Colonic mucosa (tissue), 4 donors: ENCODE results near the gene HHIP. TPM values are rescaled to one million over a fixed set of nuclear protein-coding genes. Genes with fewer than 3 reads are reported as not detected.

Source experiments
- DNase-seq: peaks from one replicate; pipeline ENCODE4 v3.0.0-alpha.2; 2020
- H3K27ac ChIP-seq: fragments of 200-600 bp; one replicate; pipeline ENCODE4 v1.8.0; 2021
- H3K27me3 ChIP-seq: fragments of 200-600 bp; one replicate; pipeline ENCODE4 v1.8.0; 2021
- H3K36me3 ChIP-seq: fragments of 200-600 bp; one replicate; pipeline ENCODE4 v1.8.0; 2021
- H3K4me1 ChIP-seq: fragments of 200-600 bp; one replicate; pipeline ENCODE4 v1.8.0; 2021; ENCODE audit warnings: mild to moderate bottlenecking
- H3K4me3 ChIP-seq: fragments of 200-600 bp; one replicate; pipeline ENCODE4 v1.8.0; 2021
- H3K9ac ChIP-seq, 2 donors: one replicate each; pipeline ENCODE4 v1.7.0; 2013; ENCODE audit warnings: control low read depth in 2 of 2, low read depth in 2 of 2, low read length in 2 of 2
- H3K9me3 ChIP-seq: fragments of 200-600 bp; one replicate; pipeline ENCODE4 v1.8.0; 2021
- CTCF ChIP-seq: fragments of 200-600 bp; IDR thresholded peaks from one replicate; pipeline ENCODE4 v1.8.0; 2022; ENCODE audit warnings: antibody characterized with exemption, mild to moderate bottlenecking
- intact Hi-C: fragments of 100-400 bp; cut with DNase I; formaldehyde crosslinking; loops from one replicate; pipeline ENCODE4 v1.14.1; 2022
- total RNA-seq, 2 donors: library from RNA; stranded (reverse); fragmentation: NEBNext Ultra II Directional in 1 of 2; extraction: Animal tissue kit (Norgen Biotek cat#: 25700) in 1 of 2; gene quantifications; one replicate each; pipeline ENCODE4 v1.2.1, GENCODE V29; 2021
- donor health status: healthy.
- donor health status: DM: no; HTN: no; CAD: no.
- donor health status: DM: no; HTN: no; CAD: no.

HHIP gene
- total RNA-seq, 2 donors from 2014 or later = 4.2 to 5.9 TPM

- Histone ChIP-seq H3K4me1 (no peaks in the 10 kb centered on the region), H3K4me3 (no peak overlapping the region), H3K36me3 (no peaks in the 10 kb centered on the region), H3K9me3 (no peaks in the 10 kb centered on the region), H3K27ac (no peak overlapping the region), H3K9ac (no peak overlapping the region), H3K27me3 (no peaks in the 10 kb centered on the region)
- DNase-seq = no peak
- no peak for TF ChIP-seq CTCF
- intact Hi-C loops = no loop called here
Measured at GRCh38 chr4:144666539-144667175, 20.7 kb downstream of the HHIP start.

- Histone ChIP-seq H3K27ac (no peak overlapping the region), H3K36me3 (no peaks in the 10 kb centered on the region), H3K9me3 (no peaks in the 10 kb centered on the region), H3K9ac (no peak overlapping the region), H3K4me1 (no peaks in the 10 kb centered on the region), H3K27me3 (no peaks in the 10 kb centered on the region), H3K4me3 (no peak overlapping the region)
- no peak for DNase-seq
- intact Hi-C loops = no loop called here
- no peak for TF ChIP-seq CTCF
Measured at GRCh38 chr4:144667500-144667899, 21.5 kb downstream of the HHIP start.

DNA sequence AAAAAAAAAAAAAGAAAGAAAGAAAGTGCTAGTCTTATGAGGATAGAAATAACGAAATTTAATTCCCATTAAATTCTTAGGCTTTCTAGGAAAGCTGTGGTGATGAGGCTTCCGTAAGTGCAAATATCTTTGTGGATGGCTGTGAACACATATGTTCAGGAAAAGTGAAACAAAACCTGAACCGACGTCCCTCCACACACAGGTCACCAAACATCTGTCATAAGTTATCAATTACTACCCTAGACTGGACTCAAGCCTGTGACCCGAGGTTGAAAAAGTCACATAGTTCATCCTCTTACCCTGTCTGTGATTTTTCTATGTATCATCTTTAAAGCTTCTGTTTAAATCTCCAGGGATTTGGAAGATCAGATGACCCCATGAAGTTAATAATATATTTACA is 24.8 kb downstream of the HHIP start:
- Histone ChIP-seq H3K4me3 (no peak overlapping the region), H3K9ac (no peak overlapping the region), H3K36me3 (no peaks in the 10 kb centered on the region), H3K27ac (no peak overlapping the region), H3K4me1 (no peaks in the 10 kb centered on the region), H3K9me3 (no peaks in the 10 kb centered on the region), H3K27me3 (no peaks in the 10 kb centered on the region)
- no peak for DNase-seq
- intact Hi-C loops = no loop called here
- no peak for TF ChIP-seq CTCF

DNA sequence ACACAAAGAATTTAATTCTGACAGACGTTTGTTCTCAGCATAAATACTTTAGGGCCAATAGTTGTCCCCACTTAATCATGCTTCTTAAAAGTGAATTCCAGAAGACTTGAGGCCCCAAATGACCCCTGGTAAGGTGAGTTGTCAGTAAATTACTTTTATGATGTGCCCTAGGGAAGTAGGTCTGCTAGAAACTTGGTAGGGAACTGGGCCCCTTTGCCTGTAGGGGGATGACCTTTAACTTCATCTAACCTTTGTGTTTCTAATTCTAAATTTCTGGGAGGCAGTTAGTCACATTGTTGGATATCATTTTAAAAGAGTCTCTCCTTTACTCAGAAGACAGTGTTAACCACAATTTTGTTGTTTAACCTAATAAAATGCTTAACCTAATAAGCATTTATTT is 28.8 kb downstream of the HHIP start:
- no peak overlapping the region for H3K27ac ChIP-seq
- H3K9me3 ChIP-seq = no peaks in the 10 kb centered on the region
- no peak overlapping the region for H3K4me3 ChIP-seq
- H3K9ac ChIP-seq = no peak overlapping the region
- no peak for DNase-seq
- intact Hi-C loops = no loop called here
- no peaks in the 10 kb centered on the region for H3K4me1 ChIP-seq
- H3K36me3 ChIP-seq = no peaks in the 10 kb centered on the region
- TF ChIP-seq CTCF = no peak
- H3K27me3 ChIP-seq = no peaks in the 10 kb centered on the region

DNA sequence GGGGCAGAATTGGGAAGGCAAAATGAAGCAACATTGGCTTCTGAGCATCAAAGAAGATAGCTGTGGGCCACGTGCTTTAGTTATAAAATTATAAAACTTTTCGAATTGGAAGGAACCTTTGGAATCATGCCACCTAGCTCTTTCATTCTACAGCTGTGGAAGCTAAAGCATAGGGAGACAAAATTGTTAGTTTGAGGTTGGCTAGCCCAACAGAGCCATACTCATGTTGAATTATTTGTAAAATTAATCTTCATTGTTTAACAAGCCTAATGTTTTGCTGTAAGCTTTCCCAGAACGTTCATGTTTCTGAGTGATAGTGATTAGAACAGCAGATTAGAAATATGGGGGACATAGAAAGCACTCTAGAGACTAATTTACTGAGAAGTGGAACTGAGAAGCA is 35.9 kb downstream of the HHIP start:
- no peaks in the 10 kb centered on the region for H3K4me1 ChIP-seq
- H3K27ac ChIP-seq = no peak overlapping the region
- H3K9ac ChIP-seq = no peak overlapping the region
- no peaks in the 10 kb centered on the region for H3K27me3 ChIP-seq
- H3K4me3 ChIP-seq = no peak overlapping the region
- intact Hi-C loops = no loop called here
- no peak for DNase-seq
- no peaks in the 10 kb centered on the region for H3K36me3 ChIP-seq
- H3K9me3 ChIP-seq = no peaks in the 10 kb centered on the region
- no peak for TF ChIP-seq CTCF
